ENCODE data around the gene MAPK8IP3. TPM values are rescaled to one million over a fixed set of nuclear protein-coding genes. Genes with fewer than 3 reads are reported as not detected.
"Not testable (repeated sequence)": the region's sequence is repeated elsewhere in the genome, so short reads cannot be mapped to it uniquely, and the experiment has no call there.

MAPK8IP3 gene
- polyA plus RNA-seq, 4 donors = 38.7 to 54.3 (median 49.1) TPM

DNA sequence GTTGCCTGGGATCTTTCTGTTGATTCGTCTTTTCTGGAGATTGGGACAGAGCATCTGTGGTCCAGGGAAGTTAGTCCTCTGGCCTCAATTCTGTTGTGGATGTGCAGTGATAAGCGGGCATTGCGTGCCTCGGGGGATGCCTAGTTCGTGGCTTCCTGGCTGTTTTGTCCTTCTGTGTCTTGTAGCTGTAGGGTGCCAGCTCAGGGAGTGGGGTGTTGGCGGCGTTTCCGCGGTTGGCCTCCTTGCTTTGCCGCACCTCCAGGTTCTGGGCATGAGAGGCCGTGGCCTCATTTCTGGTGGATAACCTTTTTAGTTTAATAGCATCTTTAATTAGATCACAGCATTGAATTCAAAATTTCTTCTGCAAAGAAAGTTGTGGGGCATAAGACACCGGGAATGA lies 29.3 kb upstream of the MAPK8IP3 start:
- DNase-seq (ENCODE audit: low read depth in 4 of 4, low spot score in 3 of 4) = no peak

DNA sequence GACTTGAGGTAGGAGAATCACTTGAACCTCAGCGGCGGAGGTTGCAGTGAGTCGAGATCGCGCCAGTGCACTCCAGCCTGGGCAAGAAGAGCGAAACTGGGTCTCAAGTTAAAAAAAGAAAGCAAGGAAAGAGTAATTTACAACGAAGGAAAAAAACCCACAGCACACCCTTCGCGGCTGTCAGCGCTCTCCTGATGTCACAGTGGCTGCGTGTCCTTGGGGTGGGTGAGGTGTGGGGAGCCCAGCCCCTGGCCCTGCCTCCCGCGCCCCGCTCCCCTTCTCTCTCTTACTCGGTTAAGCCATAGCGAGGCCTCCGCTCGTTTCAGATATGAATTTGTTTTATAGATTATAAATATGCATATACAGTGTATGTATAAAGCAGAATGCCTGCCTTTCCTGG lies 28.7 kb upstream of the MAPK8IP3 start:
- DNase-seq (ENCODE audit: low read depth in 4 of 4, low spot score in 3 of 4) = no peak

DNA sequence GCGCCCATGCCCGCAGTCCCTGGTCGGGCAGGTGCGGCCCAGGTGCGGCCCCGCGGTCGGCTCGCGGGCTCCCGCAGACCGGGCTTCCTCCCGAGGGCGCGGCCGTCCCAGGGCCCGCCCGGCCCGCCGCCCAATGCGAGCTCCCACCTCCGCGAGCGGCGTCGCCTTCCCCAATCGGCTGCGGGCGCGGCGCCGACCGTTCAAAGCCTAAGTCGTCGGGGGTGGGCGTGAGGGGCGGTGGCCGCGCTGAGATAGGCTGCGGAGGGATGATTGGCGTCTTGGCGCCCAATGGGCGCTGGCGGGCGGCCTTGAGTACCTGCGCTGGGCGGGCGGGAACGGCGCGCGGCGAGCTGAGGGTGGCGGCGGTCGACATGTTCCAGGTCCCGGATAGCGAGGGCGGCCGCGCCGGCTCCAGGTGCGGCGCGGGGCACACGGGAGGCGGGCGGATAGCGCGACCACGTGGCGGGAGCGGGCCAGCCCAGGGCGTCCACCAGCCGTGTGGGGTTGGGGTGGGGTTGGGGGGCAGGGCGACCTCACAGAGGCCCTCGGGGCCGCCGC lies 28.0 kb upstream of the MAPK8IP3 start, which contains the start of gene JPT2:
Gene JPT2 (plus strand): TSS at position 338 of the 558 bp plus-strand sequence. CDS start 34 bp downstream, at position 372.
- peak; percentile 91 to 95 (median 94) for DNase-seq (ENCODE audit: low read depth in 4 of 4, low spot score in 3 of 4)

DNA sequence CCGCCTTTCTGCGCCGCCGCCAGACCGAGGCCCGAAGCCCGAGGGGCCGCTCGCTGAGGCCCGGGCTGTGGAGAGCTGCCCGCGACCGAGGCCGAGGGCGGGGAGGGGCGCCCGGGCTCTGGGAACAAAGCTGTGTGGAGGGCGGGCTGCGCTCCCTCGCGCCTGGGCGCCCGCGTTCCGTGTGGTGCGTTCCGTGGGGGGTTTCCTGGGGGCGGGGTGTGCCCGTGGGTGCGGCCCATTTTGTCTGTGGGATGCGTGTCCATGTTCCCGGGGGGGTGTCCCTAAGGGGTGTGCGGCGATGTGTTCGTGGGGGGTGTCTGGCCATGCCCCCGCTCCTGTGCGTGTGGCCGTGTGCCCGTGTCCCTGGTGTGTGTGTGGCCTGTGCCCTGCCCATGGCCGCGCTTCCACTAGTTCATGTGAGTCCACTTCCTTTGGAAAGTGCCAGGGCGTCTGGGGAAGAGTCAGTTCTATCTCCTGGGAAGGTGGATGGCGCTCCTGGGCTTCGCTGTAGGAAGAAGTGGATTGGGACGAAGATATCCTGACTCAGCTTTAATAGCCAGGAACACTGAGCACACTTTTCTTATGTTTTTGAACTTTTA lies 27.4 kb upstream of the MAPK8IP3 start:
- no peak for DNase-seq (ENCODE audit: low read depth in 4 of 4, low spot score in 3 of 4)

DNA sequence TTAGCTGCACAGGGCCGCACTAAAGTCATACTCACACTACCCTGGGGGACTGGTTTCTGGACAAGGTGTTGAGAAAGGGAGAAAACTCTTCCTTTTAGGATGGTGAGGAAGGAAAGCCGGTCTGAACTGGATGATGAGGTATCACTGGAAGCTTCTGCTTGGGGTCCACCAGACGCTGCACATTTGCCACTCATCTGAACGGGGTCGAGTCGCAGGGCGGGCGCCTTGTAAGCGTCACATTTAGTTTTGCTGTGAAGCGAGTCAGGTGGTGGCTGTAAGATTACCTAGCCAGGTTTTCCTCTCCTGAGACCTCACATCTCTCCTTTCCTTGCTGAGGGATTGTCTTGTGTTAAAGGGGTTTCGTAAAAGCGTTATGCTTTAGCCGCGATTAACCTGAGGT lies 25.6 kb upstream of the MAPK8IP3 start:
- no peak for DNase-seq (ENCODE audit: low read depth in 4 of 4, low spot score in 3 of 4)

DNA sequence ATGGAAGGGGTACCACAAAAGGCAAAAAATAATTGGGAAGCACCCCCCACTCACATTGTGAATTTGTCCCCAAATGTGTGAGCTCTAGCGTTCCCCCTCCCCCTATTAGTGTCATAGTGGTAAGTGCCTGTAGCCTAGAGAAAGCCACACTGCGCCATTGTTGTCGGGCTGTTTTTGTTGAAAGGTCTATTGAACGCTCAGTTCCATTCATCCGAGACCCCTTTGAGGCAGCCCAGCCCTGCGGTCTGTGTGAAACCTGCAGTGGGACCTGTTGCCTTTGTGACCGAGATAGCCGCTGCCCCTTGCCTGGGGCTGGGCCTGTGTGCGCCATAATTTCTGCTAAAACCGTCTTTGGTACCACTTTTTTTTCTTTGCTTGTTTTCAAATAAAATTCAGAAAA lies 25.0 kb upstream of the MAPK8IP3 start:
- no peak for DNase-seq (ENCODE audit: low read depth in 4 of 4, low spot score in 3 of 4)

DNA sequence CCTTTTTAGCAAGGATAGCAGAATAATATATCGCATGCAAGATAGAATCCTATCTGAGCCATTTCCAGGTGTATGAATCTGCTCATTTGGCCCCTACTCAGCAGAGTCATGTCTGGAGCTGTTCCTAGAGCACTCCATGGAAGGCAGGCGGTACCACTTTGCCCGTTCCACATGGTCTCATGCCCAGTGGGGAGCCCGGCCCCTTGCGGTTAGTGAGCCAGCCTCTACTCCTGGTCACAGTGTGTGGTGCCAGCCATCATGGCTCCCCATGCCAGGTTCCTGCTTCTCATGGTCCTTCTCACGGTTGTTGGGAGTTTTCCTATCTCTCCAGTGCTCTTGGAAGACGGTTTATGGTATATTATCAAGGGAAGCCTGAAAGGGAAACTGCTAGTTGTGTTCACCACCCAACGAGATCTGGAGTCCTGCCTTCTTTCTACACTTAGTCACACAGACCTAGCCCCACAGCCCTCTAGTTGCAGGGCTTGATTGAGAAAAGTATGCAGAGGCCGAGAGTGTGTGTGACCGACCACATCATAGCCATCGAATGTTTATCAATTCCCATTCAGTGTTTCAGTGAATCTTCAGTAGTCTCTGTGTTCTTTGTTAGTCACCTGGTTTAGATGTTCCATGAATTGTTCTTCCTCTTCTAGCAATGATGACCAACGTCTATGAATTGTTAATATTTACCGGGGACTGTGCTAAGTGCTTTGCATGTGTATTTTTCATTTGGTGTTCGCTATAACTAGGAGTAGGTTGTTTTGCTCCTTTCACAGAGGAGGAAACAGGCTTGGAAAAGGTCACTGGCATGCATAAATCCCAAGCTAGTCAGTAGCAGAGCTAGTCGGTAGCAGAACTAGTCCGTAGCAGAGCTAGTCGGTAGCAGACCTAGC lies 18.3 kb upstream of the MAPK8IP3 start:
- no peak for DNase-seq (ENCODE audit: low read depth in 4 of 4, low spot score in 3 of 4)

DNA sequence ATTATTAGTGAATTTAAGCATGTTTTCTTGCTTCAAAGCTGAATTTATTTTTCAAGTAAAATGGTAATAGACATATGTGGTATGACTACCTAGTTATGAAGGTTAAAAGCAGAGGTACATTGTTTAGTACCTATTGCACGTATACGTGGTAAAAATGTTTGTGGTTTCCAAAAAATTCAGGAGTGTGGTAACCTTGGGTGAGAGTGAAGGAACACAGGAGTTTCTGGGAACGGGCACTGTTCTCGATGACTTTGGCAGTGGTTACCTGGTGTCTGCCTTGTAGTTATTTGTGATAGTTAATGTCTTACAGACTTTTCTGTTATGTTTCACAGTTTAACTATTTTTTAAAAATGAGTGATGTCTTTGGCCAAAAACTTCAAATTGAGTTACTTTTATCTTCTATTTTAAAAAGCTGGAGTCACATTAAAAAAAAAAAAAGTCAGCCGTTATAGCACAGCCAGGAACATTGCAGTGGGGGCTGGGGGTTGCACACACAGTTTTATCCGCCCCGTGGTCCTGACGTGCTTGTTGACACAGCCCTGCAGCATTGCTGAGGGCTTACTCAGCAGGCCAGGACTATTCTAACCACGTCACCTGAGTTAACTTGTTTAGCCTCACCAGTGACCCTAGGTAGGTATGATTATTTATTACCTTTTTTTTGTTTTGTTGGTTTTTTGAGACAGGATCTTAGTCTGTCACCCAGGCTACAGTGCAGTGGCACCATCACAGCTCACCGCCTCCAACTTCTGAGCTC lies 17.0 kb upstream of the MAPK8IP3 start:
- DNase-seq (ENCODE audit: low read depth in 4 of 4, low spot score in 3 of 4) = no peak

DNA sequence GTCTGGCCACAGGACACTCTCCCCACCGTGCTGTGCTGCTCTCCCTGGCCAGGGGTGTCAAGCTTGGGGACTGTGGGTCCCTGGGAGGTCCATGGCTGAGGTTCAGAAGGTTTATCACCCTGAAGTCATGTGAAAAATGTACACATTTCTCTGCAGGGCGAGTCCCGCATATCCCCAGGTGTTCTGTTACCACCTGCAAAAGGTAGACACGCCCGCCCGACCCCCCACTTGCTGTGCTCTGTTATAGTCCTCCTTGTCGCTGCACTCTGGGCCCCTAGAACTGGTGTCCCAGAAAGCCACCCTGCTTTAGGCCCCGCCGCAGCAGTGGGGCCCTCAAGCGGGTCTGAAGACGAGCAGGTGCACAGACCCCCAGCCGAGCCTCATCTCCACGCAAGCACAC lies 16.1 kb upstream of the MAPK8IP3 start:
- no peak for DNase-seq (ENCODE audit: low read depth in 4 of 4, low spot score in 3 of 4)

DNA sequence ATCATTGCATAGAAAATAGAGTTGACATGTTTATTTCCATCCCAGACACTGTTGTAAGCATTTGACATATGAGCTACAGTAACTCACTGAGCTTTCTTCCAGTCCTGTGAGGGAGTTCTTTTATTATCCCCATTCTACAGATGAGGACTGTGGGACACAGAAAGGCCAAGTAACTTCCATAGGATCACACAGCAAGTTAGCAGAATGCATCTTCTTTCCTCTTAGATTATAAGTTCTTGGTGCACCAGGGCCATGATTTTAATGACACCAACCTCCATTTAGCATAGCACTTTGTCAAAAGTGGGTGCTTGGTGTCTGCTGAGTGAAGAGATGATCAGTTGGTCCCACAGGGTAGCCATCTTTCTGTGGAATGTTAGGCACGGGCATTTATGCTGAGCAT lies 15.2 kb upstream of the MAPK8IP3 start:
- DNase-seq (ENCODE audit: low read depth in 4 of 4, low spot score in 3 of 4) = no peak

DNA sequence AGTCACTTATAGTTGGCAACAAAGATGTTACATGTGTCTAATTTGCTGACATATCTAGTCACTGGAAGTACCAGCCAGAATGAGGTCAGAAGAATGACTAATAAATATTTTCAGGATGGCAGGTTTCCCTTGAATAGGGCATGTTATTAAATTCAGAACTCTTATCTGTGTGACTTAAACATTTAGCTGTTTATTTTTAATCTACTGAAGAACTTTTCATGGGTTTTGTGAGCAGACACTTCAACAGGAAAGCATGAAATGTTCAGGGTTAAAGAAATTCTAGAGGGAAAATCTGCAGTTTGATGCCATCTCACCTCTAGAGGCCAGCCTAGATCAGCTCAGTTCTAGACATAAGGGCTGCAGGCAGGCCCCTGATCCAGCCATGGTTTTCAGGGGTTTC lies 14.7 kb upstream of the MAPK8IP3 start:
- DNase-seq (ENCODE audit: low read depth in 4 of 4, low spot score in 3 of 4) = no peak

DNA sequence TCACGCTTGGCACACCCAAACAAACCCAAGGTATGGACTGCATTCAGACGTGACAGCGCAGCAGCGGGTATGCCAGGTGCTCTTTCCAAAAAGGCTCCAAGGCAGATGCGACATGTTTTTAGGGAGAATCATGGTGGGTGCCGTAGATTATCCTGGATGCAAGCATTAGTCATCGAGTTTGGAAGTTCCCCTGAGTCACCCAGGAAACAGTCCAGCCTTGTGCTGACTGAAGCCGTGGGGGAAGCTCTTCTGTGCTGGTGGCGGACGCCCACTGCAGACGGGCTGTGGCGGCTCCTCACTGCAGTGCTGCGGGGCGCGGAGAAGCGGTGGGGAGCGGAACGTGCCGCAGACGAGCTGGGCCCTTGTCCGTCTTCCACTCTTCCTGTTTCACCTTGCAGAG lies 14.0 kb upstream of the MAPK8IP3 start:
- no peak for DNase-seq (ENCODE audit: low read depth in 4 of 4, low spot score in 3 of 4)

DNA sequence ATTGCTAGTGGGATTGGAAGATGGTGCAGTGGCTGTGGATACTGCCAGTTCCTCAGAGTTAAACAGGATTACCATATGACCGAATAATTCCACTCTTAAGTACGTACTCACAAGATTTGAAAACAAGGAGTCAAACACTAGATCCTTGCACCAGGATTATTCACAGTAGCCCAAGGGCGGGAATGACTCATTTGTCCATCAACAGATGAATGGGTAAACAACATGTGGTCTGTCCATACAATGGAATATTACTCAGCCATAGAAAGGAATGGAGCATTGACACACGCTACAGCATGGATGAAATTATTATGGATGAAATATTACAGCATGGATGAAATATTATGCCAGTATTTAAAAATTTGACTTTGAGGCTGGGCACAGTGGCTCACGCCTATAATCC lies 9.1 kb upstream of the MAPK8IP3 start:
- no peak for DNase-seq (ENCODE audit: low read depth in 4 of 4, low spot score in 3 of 4)

DNA sequence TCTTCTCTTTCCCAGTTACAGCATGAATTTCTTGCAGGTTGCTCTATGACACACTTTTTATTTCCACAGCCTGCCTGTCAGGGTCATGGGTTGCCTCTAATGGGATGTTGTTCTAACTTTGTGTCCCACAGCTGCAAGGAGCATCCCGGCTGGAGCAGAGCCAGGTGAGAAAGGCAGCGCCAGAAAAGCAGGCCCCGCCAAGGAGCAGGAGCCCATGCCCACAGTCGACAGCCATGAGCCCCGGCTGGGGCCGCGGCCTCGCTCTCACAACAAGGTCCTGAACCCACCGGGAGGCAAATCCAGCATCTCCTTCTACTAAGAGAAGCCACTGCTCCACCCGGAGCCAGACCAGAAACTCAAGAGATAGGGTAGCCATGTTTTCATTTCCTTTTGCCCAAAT lies 7.3 kb upstream of the MAPK8IP3 start:
- DNase-seq (ENCODE audit: low read depth in 4 of 4, low spot score in 3 of 4) = no peak

DNA sequence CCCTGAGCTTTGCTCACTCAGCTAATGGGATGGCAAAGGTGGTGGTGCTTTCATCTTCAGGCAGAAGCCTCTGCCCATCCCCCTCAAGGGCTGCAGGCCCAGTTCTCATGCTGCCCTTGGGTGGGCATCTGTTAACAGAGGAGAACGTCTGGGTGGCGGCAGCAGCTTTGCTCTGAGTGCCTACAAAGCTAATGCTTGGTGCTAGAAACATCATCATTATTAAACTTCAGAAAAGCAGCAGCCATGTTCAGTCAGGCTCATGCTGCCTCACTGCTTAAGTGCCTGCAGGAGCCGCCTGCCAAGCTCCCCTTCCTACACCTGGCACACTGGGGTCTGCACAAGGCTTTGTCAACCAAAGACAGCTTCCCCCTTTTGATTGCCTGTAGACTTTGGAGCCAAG lies 5.7 kb upstream of the MAPK8IP3 start:
- DNase-seq (ENCODE audit: low read depth in 4 of 4, low spot score in 3 of 4) = no peak

DNA sequence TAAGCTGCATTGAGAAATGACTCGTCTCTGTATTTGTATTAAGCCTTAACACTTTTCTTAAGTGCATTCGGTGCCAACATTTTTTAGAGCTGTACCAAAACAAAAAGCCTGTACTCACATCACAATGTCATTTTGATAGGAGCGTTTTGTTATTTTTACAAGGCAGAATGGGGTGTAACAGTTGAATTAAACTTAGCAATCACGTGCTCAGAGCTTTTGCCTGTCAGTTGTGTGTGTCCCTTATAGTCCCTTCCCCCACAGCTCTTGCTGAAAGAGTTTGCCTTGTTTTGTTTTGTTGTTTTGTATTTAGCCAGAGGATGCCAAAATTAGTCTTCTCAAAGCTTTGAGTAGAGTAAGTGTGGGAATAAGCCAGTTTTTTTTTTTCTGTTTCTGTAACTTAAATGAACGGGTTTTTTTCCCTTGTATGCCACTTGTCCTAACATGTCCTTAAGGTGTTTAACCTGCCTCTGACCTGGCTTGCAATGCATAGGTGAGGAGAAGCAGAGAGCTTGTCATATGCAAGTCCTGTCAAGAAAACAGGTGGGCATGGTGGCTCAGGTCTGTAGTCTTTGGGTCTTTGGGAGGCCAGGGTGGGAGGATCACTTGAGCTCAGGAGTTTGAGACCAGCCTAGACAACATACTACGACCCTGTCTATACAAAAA lies 4.6 kb upstream of the MAPK8IP3 start:
- no peak for DNase-seq (ENCODE audit: low read depth in 4 of 4, low spot score in 3 of 4)

DNA sequence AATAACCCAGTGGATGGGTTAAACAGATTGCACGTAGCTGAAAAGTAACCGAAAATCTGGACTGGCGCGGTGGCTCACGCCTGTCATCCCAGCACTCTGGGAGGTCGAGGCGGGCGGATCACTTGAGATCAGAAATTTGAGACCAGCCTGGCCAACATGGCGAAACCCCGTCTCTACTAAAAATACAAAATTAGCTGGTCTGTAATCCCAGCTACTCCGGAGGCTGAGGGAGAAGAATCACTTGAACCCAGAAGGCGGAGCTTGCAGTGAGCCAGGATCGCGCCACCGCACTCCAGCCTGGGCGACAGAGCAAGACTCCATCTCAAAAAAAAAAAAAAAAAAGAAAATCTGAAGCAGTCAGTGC lies 689 bp upstream of the MAPK8IP3 start:
- not testable (repeated sequence) for DNase-seq (ENCODE audit: low read depth in 4 of 4, low spot score in 3 of 4)

DNA sequence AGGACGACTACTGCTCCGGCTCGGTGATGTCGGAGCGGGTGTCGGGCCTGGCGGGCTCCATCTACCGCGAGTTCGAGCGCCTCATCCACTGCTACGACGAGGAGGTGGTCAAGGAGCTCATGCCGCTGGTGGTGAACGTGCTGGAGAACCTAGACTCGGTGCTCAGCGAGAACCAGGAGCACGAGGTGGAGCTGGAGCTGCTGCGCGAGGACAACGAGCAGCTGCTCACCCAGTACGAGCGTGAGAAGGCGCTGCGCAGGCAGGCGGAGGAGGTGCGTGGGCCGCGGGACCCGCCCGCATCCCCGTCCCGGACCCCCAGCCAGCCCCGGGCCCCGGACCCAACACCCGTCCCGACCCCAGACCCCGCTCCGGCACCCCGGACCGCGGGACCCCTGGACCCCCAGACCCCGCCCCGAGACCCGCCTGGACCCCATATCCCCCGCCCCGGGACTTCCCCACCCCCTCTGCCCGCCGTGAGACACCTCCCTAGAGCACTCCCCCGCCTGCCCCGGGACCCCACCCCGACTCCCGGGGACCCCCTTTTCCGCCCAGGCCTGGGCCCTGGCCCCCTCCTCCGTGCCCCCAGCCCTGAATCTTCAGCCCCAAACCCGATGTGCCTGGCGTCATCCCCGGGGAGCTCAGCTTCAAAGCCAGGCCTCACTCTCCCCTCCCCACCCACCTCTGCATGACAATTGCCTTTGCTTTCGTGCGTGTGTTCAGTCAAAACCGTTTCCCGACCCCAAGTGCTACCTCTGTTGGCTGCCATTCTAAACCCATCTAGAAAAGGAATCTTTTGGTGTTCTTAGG lies 594 bp downstream of the MAPK8IP3 start:
- no peak for DNase-seq (ENCODE audit: low read depth in 4 of 4, low spot score in 3 of 4)

DNA sequence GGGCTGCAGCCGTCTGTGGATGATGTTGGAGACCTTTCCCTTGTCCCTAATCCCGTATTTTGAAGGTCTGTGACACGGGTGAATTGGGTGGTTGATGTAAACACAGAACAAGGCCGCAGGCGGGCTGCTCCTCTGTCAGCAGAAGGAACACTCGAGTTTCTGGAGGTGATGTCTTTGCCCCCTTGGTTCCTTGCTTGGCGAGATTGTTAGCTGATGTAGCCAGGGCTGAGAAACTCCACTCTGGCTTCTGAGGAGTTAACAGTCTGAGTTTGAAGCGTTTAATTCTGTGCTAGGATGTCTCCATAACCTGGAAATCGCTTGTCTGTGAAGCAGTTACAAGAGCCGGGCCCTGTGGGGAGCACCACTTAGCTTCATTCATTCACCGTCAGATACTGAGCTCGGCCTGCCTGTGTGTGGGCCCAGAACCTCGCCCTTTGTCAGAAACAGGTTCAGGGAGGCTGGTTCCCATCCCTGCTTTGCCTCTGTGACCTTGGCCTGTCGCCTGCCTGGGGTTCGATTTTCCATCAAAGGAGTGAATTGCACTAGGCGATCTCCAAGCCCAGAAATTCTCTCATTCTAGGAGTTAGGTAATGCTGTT lies 1.3 kb downstream of the MAPK8IP3 start:
- DNase-seq (ENCODE audit: low read depth in 4 of 4, low spot score in 3 of 4) = no peak

Data from right renal pelvis (tissue), 4 donors.